Adrenal gland (tissue), 12 donors: ENCODE results near the gene CELSR3. TPM values are rescaled to one million over a fixed set of nuclear protein-coding genes. Genes with fewer than 3 reads are reported as not detected.

Experiments used
- DNase-seq, 7 donors: peaks; one replicate each; pipeline ENCODE4 v3.0.0-alpha.2; 2019 to 2020
- H3K27ac ChIP-seq, 5 donors: fragments of 200-600 bp; sonication (generic) in 4 of 5; 1 replicate in 3 of 5; 2 replicates in 2 of 5; pipeline versions ENCODE4 v1.5.1 to v1.8.0; 2016 to 2020; ENCODE audit warnings: mild to moderate bottlenecking in 1 of 5
- H3K27me3 ChIP-seq: fragments of 200-600 bp; 2 replicates; pipeline ENCODE4 v1.8.0; 2021
- H3K36me3 ChIP-seq, 2 donors: fragments of 200-600 bp; replicated peaks in 1 of 2; 1 replicate in 1 of 2; 2 replicates in 1 of 2; pipeline versions ENCODE4 v1.5.1 to v1.8.0; 2018 to 2022
- H3K4me1 ChIP-seq, 2 donors: fragments of 200-600 bp; replicated peaks in 1 of 2; 1 replicate in 1 of 2; 2 replicates in 1 of 2; pipeline versions ENCODE4 v1.5.1 to v1.8.0; 2018 to 2021
- H3K4me3 ChIP-seq, 4 donors: fragments of 200-600 bp; sonication (generic) in 3 of 4; one replicate each; pipeline ENCODE4 v1.5.1; 2016 to 2018
- H3K9me3 ChIP-seq, 3 donors: fragments of 200-600 bp; sonication (generic) in 1 of 3; replicated peaks in 1 of 3; 1 replicate in 2 of 3; 2 replicates in 1 of 3; pipeline versions ENCODE4 v1.5.1 to v1.8.0; 2016 to 2021
- POLR2A ChIP-seq, 2 donors: fragments of 450-650 bp; IDR thresholded peaks; one replicate each; pipeline ENCODE4 v1.6.1; 2017; ENCODE audit warnings: antibody characterized with exemption in 2 of 2, mild to moderate bottlenecking in 2 of 2, moderate library complexity in 1 of 2
- WGBS, 4 donors: extraction: QIAGEN DNeasy Blood & Tissue Kit in 2 of 4; methylation state at CpG; one replicate each; pipeline versions ENCODE4 v1.1.5 to v1.1.7; 2013 to 2017; 5-methylcytosine and 5-hydroxymethylcytosine counted together
- intact Hi-C, 2 donors: fragments of 100-400 bp; cut with DNase I; formaldehyde crosslinking; loops; one replicate each; pipeline versions ENCODE4 v1.14.1 to v1.15.0; 2022 to 2023
- polyA plus RNA-seq, 3 donors: library from polyadenylated mRNA; stranded (reverse); fragments of 200-250 nt in 2 of 3; fragments of 350-450 nt in 1 of 3; fragmentation: Illumina TruSeq in 1 of 3; extraction: RNeasy Lipid Tissue Mini Kit (QIAGEN cat#74804) in 1 of 3; gene quantifications; one replicate each; pipeline ENCODE4 v1.2.3, GENCODE V29; 2013 to 2014
- total RNA-seq, 9 donors: library from RNA; depleted of rRNA in 4 of 9; stranded (reverse); fragments of >200 nt in 4 of 9; fragments of 120-200 nt in 1 of 9; fragmentation: NEBNext Ultra II Directional in 1 of 9; extraction: Animal tissue kit (Norgen Biotek cat#: 25700) in 1 of 9; gene quantifications; one replicate each; pipeline versions ENCODE4 v1.1.0 to v1.2.4, GENCODE V29; 2013 to 2023
- TF ChIP-seq, protein P1 (sequence below), 6 experiments: fragments of 450-650 bp in 4 of 6; fragments of 200-600 bp in 2 of 6; sonication (generic) in 1 of 6; IDR thresholded peaks; 1 replicate in 5 of 6; 2 replicates in 1 of 6; pipeline versions ENCODE4 v1.5.1 to v1.8.0; 2016 to 2021; ENCODE audit warnings: antibody characterized with exemption in 6 of 6, mild to moderate bottlenecking in 2 of 6, moderate library complexity in 1 of 6
- donor health status: healthy with polysubstance abuse.
- donor health status: Bipolar disorder and iron deficiency.
- donor health status: DM: yes; HTN: yes; CAD: no.
- donor health status: DM: no; HTN: no; CAD: no.
- donor health status: DM: no; HTN: no; CAD: no.
- donor health status: DM: yes; HTN: yes; CAD: no.

CELSR3 gene
- total and polyA plus RNA-seq, 12 donors: 0.78 to 23.5 (median 1.9) TPM

DNA sequence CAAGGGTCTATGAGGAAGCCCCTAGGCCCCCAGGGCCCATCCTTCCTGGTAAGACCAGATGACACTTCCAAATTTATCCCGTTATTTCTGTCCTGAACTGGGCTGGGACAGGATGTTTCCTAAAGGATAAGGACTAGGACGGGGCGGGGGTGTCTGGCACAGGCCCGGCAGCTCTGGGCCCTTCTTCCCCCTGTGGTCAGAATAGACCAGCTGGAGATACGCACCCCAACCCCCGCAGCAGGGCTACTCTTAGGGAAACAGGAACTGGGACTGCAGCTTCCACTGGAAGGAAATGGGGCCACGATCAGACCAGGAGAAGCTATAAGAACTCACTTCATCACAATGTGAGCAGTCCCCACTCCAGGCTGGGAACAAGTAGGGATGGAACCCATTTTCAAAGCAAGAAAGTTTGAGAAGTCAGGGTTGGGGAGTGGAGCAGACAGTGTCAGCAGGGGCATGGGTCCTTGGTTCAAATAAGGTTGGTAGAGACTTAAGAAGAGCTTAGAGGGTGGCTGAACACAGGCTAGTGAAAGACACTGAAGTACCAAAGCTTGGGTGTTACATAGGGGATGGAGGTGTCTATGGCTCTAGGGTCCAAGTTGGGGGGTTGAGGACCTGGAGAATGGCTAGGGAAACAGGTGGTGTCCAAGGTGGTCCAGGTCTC is 21.9 kb upstream of the CELSR3 start:
- Histone ChIP-seq H3K27ac (peak overlapping the region in 4 of 5 donors; percentile 10 to 94 (median 50)), H3K4me3 (peak overlapping the region in 2 of 4 donors; percentile 87 to 94), H3K4me1 (peaks cover 16 to 33% of the 10 kb centered on the region in 2 donors), H3K27me3 (no peaks in the 10 kb centered on the region), H3K9me3 (no peaks in the 10 kb centered on the region), H3K36me3 (peaks cover 0 to 54% of the 10 kb centered on the region in 2 donors)
- peak in 6 of 7 donors; percentile 42 to 82 (median 58) for DNase-seq
- 41 to 52% (median 48%) methylated on average over 5 to 7 of the region's 7 CpGs for WGBS, 4 donors
- intact Hi-C loops: no loop called here
- peak in 1 of 2 donors; percentile 16 for TF ChIP-seq POLR2A (IDR thresholded peaks at IDR 0.05)
- TF ChIP-seq, protein P1, sequence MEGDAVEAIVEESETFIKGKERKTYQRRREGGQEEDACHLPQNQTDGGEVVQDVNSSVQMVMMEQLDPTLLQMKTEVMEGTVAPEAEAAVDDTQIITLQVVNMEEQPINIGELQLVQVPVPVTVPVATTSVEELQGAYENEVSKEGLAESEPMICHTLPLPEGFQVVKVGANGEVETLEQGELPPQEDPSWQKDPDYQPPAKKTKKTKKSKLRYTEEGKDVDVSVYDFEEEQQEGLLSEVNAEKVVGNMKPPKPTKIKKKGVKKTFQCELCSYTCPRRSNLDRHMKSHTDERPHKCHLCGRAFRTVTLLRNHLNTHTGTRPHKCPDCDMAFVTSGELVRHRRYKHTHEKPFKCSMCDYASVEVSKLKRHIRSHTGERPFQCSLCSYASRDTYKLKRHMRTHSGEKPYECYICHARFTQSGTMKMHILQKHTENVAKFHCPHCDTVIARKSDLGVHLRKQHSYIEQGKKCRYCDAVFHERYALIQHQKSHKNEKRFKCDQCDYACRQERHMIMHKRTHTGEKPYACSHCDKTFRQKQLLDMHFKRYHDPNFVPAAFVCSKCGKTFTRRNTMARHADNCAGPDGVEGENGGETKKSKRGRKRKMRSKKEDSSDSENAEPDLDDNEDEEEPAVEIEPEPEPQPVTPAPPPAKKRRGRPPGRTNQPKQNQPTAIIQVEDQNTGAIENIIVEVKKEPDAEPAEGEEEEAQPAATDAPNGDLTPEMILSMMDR (IDR thresholded peaks at IDR 0.05): no peak

DNA sequence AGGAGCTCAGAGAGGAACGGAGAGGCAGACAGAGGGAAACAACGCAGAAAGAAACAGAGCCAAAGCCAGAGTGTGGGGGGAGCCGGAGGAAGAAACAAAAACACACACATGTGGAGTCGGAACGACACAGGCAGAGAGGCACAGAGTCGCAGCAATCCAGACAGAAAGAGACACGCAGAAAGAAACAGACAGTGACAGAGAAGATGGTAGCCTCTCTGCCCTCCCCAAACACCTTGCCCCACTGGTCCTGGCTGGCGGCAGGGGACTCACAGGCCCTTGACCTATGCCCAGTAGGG is 21.3 kb upstream of the CELSR3 start:
- H3K4me1 ChIP-seq: peaks cover 16 to 33% of the 10 kb centered on the region in 2 donors
- intact Hi-C loops: no loop called here
- peak overlapping the region in 4 of 5 donors; percentile 10 to 94 (median 50) for H3K27ac ChIP-seq
- H3K9me3 ChIP-seq: no peaks in the 10 kb centered on the region
- WGBS, 4 donors: 45 to 56% (median 52%) methylated on average over 8 of the region's 8 CpGs
- H3K36me3 ChIP-seq: peaks cover 0 to 54% of the 10 kb centered on the region in 2 donors
- DNase-seq: no peak
- H3K27me3 ChIP-seq: no peaks in the 10 kb centered on the region
- peak overlapping the region in 1 of 4 donors; percentile 87 for H3K4me3 ChIP-seq
- no peak for TF ChIP-seq POLR2A (IDR thresholded peaks at IDR 0.05)
- TF ChIP-seq, protein P1 (IDR thresholded peaks at IDR 0.05): no peak

DNA sequence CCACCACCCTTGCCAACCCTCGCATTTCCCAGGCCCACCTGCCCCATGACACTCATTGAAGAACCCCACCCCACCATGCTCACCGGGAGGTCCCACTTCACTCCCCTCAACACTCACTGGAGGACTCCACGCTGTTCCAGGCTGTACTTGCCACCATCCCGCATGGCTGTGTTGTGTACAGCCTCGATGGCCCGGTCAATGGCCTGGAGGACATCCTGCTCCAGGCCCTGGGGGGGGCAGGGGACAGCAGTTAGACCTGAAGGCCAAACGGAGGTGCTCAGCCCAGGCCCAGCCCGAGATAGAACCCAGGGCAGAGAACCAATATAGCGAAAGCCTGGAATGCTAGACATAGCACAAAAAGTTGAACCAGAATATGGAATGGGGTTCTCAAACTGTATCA is 20.1 kb upstream of the CELSR3 start:
- DNase-seq: no peak
- TF ChIP-seq, protein P1 (IDR thresholded peaks at IDR 0.05): no peak
- TF ChIP-seq POLR2A (IDR thresholded peaks at IDR 0.05): no peak
- no peaks in the 10 kb centered on the region for H3K9me3 ChIP-seq
- H3K4me3 ChIP-seq: no peak overlapping the region
- H3K4me1 ChIP-seq: peaks cover 16 to 33% of the 10 kb centered on the region in 2 donors
- H3K36me3 ChIP-seq: peaks cover 0 to 54% of the 10 kb centered on the region in 2 donors
- WGBS, 4 donors: 68 to 78% (median 75%) methylated on average over 9 of the region's 9 CpGs
- no peaks in the 10 kb centered on the region for H3K27me3 ChIP-seq
- intact Hi-C loops: no loop called here
- peak overlapping the region in 2 of 5 donors; percentile 48 to 70 for H3K27ac ChIP-seq

DNA sequence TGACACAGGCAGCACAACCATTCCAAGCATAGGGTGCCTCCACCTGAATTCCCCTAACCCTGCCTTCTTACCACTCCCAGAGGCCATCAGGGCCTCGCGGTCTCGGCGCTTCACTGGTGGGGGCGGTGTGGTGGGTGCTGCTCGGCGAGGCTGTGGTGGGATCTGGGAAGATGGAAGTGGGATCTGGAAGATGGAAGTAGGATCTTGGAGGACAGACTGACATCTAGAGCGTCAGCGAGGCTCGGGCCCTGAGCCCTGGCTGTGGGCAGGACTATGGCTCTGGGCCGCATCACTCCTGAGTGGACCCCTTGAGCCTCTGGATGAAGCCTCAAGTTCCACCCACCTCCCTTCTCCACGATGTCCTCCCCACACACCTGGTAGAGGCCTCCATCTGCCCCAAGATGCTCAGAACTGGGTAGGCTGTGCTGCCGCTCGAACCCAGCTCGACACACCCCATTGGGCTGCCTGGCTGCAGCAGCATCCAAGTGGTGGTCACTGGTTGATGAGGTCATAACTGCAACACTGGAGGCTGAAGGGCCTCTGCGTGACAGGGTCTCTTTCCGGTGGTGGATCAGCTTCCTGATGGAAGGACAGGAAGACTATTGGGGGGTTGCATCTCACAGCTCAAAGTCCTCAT is 19.4 kb upstream of the CELSR3 start:
- Histone ChIP-seq H3K27ac (no peak overlapping the region), H3K4me1 (peaks cover 16 to 27% of the 10 kb centered on the region in 2 donors), H3K9me3 (no peaks in the 10 kb centered on the region), H3K4me3 (no peak overlapping the region), H3K36me3 (peaks cover 0 to 50% of the 10 kb centered on the region in 2 donors), H3K27me3 (no peaks in the 10 kb centered on the region)
- intact Hi-C loops: no loop called here
- no peak for TF ChIP-seq POLR2A (IDR thresholded peaks at IDR 0.05)
- TF ChIP-seq, protein P1 (IDR thresholded peaks at IDR 0.05): no peak
- 87 to 96% (median 96%) methylated on average over 4 to 17 of the region's 17 CpGs for WGBS, 4 donors
- no peak for DNase-seq
